ENCODE measurements around the gene PARP16.

DNA sequence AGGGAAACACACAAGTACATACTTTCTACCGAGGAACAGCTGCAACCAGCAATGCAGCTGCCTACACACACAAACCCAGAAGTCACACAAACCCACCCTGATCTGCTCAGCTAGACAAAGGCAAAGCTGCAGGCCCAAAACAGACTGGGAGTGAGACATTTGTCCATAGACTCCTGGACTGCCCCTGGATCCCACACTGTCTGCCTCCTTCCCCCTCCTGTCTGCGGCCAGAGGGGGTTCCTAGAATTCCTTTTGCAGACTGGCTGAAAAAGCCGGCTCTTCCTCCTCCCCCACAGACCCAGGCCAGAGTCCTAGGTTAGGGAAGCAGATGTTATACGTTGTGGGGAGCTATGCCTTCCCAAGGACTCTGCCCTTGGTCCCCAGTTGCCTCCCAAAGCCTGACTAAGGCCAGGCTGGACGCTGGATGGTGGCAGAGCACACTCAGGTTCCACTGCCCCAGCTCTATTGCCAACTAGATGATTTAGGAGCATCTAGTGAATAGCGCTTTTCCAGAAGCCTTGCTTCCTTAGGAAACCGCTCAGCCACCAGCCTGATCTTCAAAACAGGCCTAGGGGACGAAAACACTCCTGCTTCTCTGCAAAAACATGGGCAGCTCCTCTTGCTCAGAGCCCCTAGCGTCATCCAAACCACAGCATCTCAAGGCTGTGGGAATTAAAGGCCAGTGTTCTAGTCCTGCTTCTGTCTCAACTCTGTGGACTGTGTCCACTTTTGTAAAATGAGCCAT, 38.0 kb downstream of the PARP16 start:
- TF ChIP-seq, protein P1, sequence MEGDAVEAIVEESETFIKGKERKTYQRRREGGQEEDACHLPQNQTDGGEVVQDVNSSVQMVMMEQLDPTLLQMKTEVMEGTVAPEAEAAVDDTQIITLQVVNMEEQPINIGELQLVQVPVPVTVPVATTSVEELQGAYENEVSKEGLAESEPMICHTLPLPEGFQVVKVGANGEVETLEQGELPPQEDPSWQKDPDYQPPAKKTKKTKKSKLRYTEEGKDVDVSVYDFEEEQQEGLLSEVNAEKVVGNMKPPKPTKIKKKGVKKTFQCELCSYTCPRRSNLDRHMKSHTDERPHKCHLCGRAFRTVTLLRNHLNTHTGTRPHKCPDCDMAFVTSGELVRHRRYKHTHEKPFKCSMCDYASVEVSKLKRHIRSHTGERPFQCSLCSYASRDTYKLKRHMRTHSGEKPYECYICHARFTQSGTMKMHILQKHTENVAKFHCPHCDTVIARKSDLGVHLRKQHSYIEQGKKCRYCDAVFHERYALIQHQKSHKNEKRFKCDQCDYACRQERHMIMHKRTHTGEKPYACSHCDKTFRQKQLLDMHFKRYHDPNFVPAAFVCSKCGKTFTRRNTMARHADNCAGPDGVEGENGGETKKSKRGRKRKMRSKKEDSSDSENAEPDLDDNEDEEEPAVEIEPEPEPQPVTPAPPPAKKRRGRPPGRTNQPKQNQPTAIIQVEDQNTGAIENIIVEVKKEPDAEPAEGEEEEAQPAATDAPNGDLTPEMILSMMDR (IDR thresholded peaks at IDR 0.05) = no peak
- no peak for TF ChIP-seq POLR2A (IDR thresholded peaks at IDR 0.05)

Data from esophagus squamous epithelium (tissue), 4 donors.